Placental epithelial cell (primary cell): ENCODE data around the gene SMAD4. TPM values are rescaled to one million over a fixed set of nuclear protein-coding genes. Genes with fewer than 3 reads are reported as not detected.

ENCODE experiments used
- total RNA-seq: library from RNA; depleted of rRNA; stranded (reverse); fragments of >200 nt; gene quantifications from 2 replicates; pipeline ENCODE4 v1.2.3, GENCODE V29; 2012

The SMAD4 gene
- 89.1 and 185 TPM in 2 replicates for total RNA-seq

DNA sequence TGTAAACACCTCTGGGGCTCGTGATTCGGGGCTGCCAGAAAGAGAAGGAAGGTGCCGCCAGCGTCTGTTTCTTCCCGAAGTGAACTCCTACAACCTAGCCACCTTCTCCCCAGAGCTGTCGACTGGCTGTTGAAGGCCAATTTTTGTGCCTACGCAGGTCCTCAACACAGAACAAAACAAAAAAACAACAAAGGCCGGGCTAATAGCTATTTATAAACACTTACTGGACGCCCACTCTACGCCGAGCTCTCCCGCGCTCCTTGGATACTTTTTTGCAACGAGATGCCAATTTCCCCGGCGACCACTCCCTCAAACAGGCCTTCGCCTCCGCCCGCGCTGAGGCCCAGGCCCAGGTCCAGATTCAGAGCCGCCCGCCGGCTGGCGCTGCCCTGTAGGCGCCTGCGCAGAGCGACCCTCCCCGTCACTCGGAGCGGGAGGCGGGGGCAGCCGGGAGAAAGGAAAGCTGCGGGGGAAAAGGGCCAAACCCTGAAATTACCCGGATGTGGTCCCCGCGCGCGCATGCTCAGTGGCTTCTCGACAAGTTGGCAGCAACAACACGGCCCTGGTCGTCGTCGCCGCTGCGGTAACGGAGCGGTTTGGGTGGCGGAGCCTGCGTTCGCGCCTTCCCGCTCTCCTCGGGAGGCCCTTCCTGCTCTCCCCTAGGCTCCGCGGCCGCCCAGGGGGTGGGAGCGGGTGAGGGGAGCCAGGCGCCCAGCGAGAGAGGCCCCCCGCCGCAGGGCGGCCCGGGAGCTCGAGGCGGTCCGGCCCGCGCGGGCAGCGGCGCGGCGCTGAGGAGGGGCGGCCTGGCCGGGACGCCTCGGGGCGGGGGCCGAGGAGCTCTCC is at the start of gene SMAD4:
Gene SMAD4, plus strand, starts transcription at position 520 of the 843 bp plus-strand sequence. CDS start 16,834 bp downstream, outside the sequence.

Other genes starting within 250 kb of the SMAD4 start
- gene MRO, start 210.2 kb upstream of the SMAD4 start, total RNA-seq, result not detected in 2 replicates
- gene ME2, start 151.1 kb upstream of the SMAD4 start, total RNA-seq, result 5.9 and 13.9 TPM in 2 replicates
- gene ELAC1, start 62.2 kb upstream of the SMAD4 start, total RNA-seq, result 8.6 TPM in 2 replicates
- gene MEX3C, start 167.5 kb downstream of the SMAD4 start, total RNA-seq, result 75.0 and 84.9 TPM in 2 replicates